IMR-90 (cell line): ENCODE results near the gene SLC9A1. TPM values are rescaled to one million over a fixed set of nuclear protein-coding genes. Genes with fewer than 3 reads are reported as not detected.

ENCODE experiments used
- ATAC-seq: fragments of 200-7000 bp; cut with Tn5 transposase; 2 replicates; pipeline ENCODE4 v1.9.1; 2020; ENCODE audit warnings: low read depth, mild to moderate bottlenecking, moderate library complexity
- BruUV-seq: library from RNA; stranded (reverse); fragments of 400-500 nt; replicated peaks from 2 replicates; lab custom pipeline; 2021; lab: Mats Ljungman, UMichigan
- CTCF ChIA-PET: fragments of 300-600 bp; formaldehyde crosslinking; extraction: SDS; loops from one replicate; lab custom pipeline; 2021; ENCODE audit warnings: antibody characterized with exemption; lab: Yijun Ruan, JAX
- POLR2A ChIA-PET: fragments of 300-600 bp; sonication (Branson Sonifier 250); formaldehyde crosslinking; loops from one replicate; lab custom pipeline; 2022; ENCODE audit warnings: antibody characterized with exemption; ENCODE audit not compliant: unreplicated experiment; lab: Charles Lee
- DNase-seq: peaks from one replicate; pipeline ENCODE4 v3.0.0; 2013
- H2AFZ ChIP-seq: replicated peaks from 2 replicates; pipeline ENCODE3; 2013; ENCODE audit warnings: low read length, mild to moderate bottlenecking; ENCODE audit not compliant: poor library complexity
- H2AK5ac ChIP-seq: 2 replicates; pipeline ENCODE4 v1.6.1; 2013; ENCODE audit warnings: low read depth, low read length, inconsistent platforms
- H2AK9ac ChIP-seq: replicated peaks from 2 replicates; pipeline ENCODE3; 2013; ENCODE audit warnings: mild to moderate bottlenecking, low read depth, low read length, moderate library complexity; ENCODE audit not compliant: poor library complexity
- H2BK120ac ChIP-seq: 2 replicates; pipeline ENCODE4 v1.6.1; 2013; ENCODE audit warnings: low read depth, low read length, inconsistent platforms
- H2BK15ac ChIP-seq: 3 replicates; pipeline ENCODE4 v1.6.1; 2013; ENCODE audit warnings: low read depth, low read length, inconsistent platforms
- H2BK20ac ChIP-seq: 2 replicates; pipeline ENCODE4 v1.6.1; 2013; ENCODE audit warnings: low read depth, mild to moderate bottlenecking, inconsistent platforms, low read length, moderate library complexity
- H2BK5ac ChIP-seq: 2 replicates; pipeline ENCODE4 v1.6.1; 2013; ENCODE audit warnings: mild to moderate bottlenecking, low read depth, low read length, inconsistent platforms; ENCODE audit not compliant: poor library complexity, severe bottlenecking
- H3K14ac ChIP-seq: replicated peaks from 2 replicates; pipeline ENCODE4 v1.6.1; 2013; ENCODE audit warnings: low read depth, low read length, inconsistent platforms
- H3K18ac ChIP-seq: 2 replicates; pipeline ENCODE4 v1.6.1; 2013; ENCODE audit warnings: low read depth, low read length, control low read depth
- H3K23ac ChIP-seq: 2 replicates; pipeline ENCODE4 v1.6.1; 2013; ENCODE audit warnings: low read depth, low read length, inconsistent platforms
- H3K27ac ChIP-seq: 2 replicates; pipeline ENCODE4 v1.5.1; 2013; ENCODE audit warnings: mild to moderate bottlenecking, control low read depth, low read length; ENCODE audit not compliant: insufficient read depth
- H3K27me3 ChIP-seq: 2 replicates; pipeline ENCODE4 v1.6.1; 2013; ENCODE audit warnings: low read length; ENCODE audit not compliant: control insufficient read depth, insufficient read depth
- H3K36me3 ChIP-seq: 2 replicates; pipeline ENCODE4 v1.6.1; 2013; ENCODE audit warnings: low read length, mixed read lengths; ENCODE audit not compliant: control insufficient read depth, insufficient read depth
- H3K4ac ChIP-seq: 2 replicates; pipeline ENCODE4 v1.6.1; 2013; ENCODE audit warnings: low read depth, low read length, inconsistent platforms
- H3K4me1 ChIP-seq: 2 replicates; pipeline ENCODE4 v1.6.1; 2013; ENCODE audit warnings: low read length, mixed read lengths; ENCODE audit not compliant: control insufficient read depth, insufficient read depth
- H3K4me2 ChIP-seq: 2 replicates; pipeline ENCODE4 v1.6.1; 2013; ENCODE audit warnings: low read depth, mild to moderate bottlenecking, control low read depth, low read length, moderate library complexity
- H3K4me3 ChIP-seq: 2 replicates; pipeline ENCODE4 v1.5.1; 2013; ENCODE audit warnings: low read depth, mild to moderate bottlenecking, control low read depth, low read length, moderate library complexity; ENCODE audit not compliant: insufficient read depth
- H3K56ac ChIP-seq: 2 replicates; pipeline ENCODE4 v1.6.1; 2013; ENCODE audit warnings: low read length, inconsistent platforms; ENCODE audit not compliant: insufficient read depth; ENCODE audit errors: extremely low read depth
- H3K79me1 ChIP-seq, 2 experiments: 2 replicates each; pipeline ENCODE4 v1.6.1; 2013; ENCODE audit warnings: low read length in 2 of 2, inconsistent platforms in 1 of 2, low read depth in 1 of 2
- H3K9ac ChIP-seq: 2 replicates; pipeline ENCODE4 v1.6.1; 2013; ENCODE audit warnings: low read depth, low read length, control low read depth
- H3K9me1 ChIP-seq: 2 replicates; pipeline ENCODE4 v1.6.1; 2013; ENCODE audit warnings: low read length, inconsistent platforms; ENCODE audit not compliant: insufficient read depth
- H3K9me3 ChIP-seq: 2 replicates; pipeline ENCODE4 v1.6.1; 2013; ENCODE audit warnings: low read length; ENCODE audit not compliant: control insufficient read depth, insufficient read depth
- H4K20me1 ChIP-seq: 2 replicates; pipeline ENCODE4 v1.6.1; 2013; ENCODE audit warnings: low read length, inconsistent platforms; ENCODE audit not compliant: insufficient read depth
- H4K5ac ChIP-seq: 2 replicates; pipeline ENCODE4 v1.6.1; 2013; ENCODE audit warnings: mild to moderate bottlenecking, low read depth, low read length, control low read depth
- H4K8ac ChIP-seq, 2 experiments: 2 replicates each; pipeline ENCODE4 v1.6.1; 2013; ENCODE audit warnings: low read depth in 2 of 2, low read length in 2 of 2, control low read depth in 1 of 2, inconsistent platforms in 1 of 2
- H4K91ac ChIP-seq: 2 replicates; pipeline ENCODE4 v1.6.1; 2013; ENCODE audit warnings: low read depth, low read length, inconsistent platforms; ENCODE audit not compliant: insufficient read depth
- BHLHE40 ChIP-seq: fragments of 150-350 bp; IDR thresholded peaks from 2 replicates; pipeline ENCODE4 v1.6.1; 2016; ENCODE audit warnings: mild to moderate bottlenecking, low read depth, low read length
- CEBPB ChIP-seq: IDR thresholded peaks from 2 replicates; pipeline ENCODE4 v1.6.1; 2012; ENCODE audit warnings: low read depth, low read length, improper control_type of control experiment
- CHD1 ChIP-seq: IDR thresholded peaks from 2 replicates; pipeline ENCODE4 v1.6.1; 2012; ENCODE audit warnings: low read depth, low read length, improper control_type of control experiment
- CTCF ChIP-seq: conservative IDR thresholded peaks from 2 replicates; pipeline ENCODE4 v1.5.1; 2012; ENCODE audit warnings: mild to moderate bottlenecking, low read depth, low read length, improper control_type of control experiment
- ELK1 ChIP-seq: fragments of 150-350 bp; IDR thresholded peaks from 2 replicates; pipeline ENCODE4 v1.6.1; 2016; ENCODE audit warnings: low read depth, mild to moderate bottlenecking, low read length, moderate library complexity, borderline replicate concordance
- FOS ChIP-seq: fragments of 150-350 bp; IDR thresholded peaks from 2 replicates; pipeline ENCODE4 v1.6.1; 2016; ENCODE audit warnings: low read depth, low read length
- MAFK ChIP-seq: IDR thresholded peaks from 2 replicates; pipeline ENCODE4 v1.6.1; 2012; ENCODE audit warnings: low read depth, low read length, improper control_type of control experiment
- MAZ ChIP-seq: IDR thresholded peaks from 2 replicates; pipeline ENCODE4 v1.6.1; 2012; ENCODE audit warnings: low read depth, mild to moderate bottlenecking, low read length, improper control_type of control experiment, moderate library complexity, borderline replicate concordance
- MXI1 ChIP-seq: IDR thresholded peaks from 2 replicates; pipeline ENCODE4 v1.6.1; 2012; ENCODE audit warnings: low read depth, mild to moderate bottlenecking, low read length, moderate library complexity, borderline replicate concordance
- NFE2L2 ChIP-seq: fragments of 150-350 bp; IDR thresholded peaks from 2 replicates; pipeline ENCODE4 v1.6.1; 2016; ENCODE audit warnings: low read depth, mild to moderate bottlenecking, low read length
- POLR2A ChIP-seq: IDR thresholded peaks from 2 replicates; pipeline ENCODE4 v1.6.1; 2012; ENCODE audit warnings: mild to moderate bottlenecking, low read depth, low read length
- RAD21 ChIP-seq: IDR thresholded peaks from 2 replicates; pipeline ENCODE4 v1.6.1; 2012; ENCODE audit warnings: low read length, improper control_type of control experiment
- RCOR1 ChIP-seq: IDR thresholded peaks from 2 replicates; pipeline ENCODE4 v1.6.1; 2012; ENCODE audit warnings: mild to moderate bottlenecking, low read length, improper control_type of control experiment; ENCODE audit not compliant: insufficient replicate concordance
- RFX5 ChIP-seq: IDR thresholded peaks from 2 replicates; pipeline ENCODE4 v1.8.0; 2012; ENCODE audit warnings: low read depth, mild to moderate bottlenecking, low read length, moderate library complexity
- SMC3 ChIP-seq: fragments of 150-350 bp; IDR thresholded peaks from 2 replicates; pipeline ENCODE4 v1.6.1; 2016; ENCODE audit warnings: low read depth, mild to moderate bottlenecking, antibody characterized with exemption, low read length, moderate library complexity
- USF2 ChIP-seq: fragments of 150-350 bp; IDR thresholded peaks from 2 replicates; pipeline ENCODE4 v1.6.1; 2017; ENCODE audit warnings: mild to moderate bottlenecking, antibody characterized with exemption, low read length, low read depth
- WGBS, 2 experiments: methylation state at CpG; one replicate each; pipeline versions ENCODE4 v1.1.5 to v1.1.7; 2013; ENCODE audit warnings: missing lambda C conversion rate in 2 of 2; ENCODE audit not compliant: insufficient read length in 1 of 2; ENCODE audit errors: extremely low coverage in 2 of 2; 5-methylcytosine and 5-hydroxymethylcytosine counted together
- dilution Hi-C: fragments of 300-500 bp; cut with HindIII; formaldehyde crosslinking; loops from one replicate; pipeline ENCODE4 v1.14.3; 2018; ENCODE audit warnings: low sequenced_read_pairs; ENCODE audit not compliant: unreplicated experiment
- in situ Hi-C: fragments of 300-500 bp; cut with MboI; formaldehyde crosslinking; loops from 3 replicates; pipeline ENCODE4 v1.14.3; 2019; ENCODE audit warnings: low sequenced_read_pairs, inconsistent platforms, mixed read lengths
- intact Hi-C: fragments of 100-400 bp; cut with micrococcal nuclease; formaldehyde crosslinking; loops from 2 replicates; pipeline ENCODE4 v1.10.0; 2022
- polyA plus RNA-seq, 3 experiments: library from polyadenylated mRNA; depleted of rRNA; stranded (reverse); fragments of >200 nt; gene quantifications; 2 replicates each; pipeline ENCODE4 v1.2.3, GENCODE V29; 2012; ENCODE audit warnings: low replicate concordance in 1 of 3
- total RNA-seq: library from RNA; depleted of rRNA; stranded (reverse); fragments of >200 nt; gene quantifications from 2 replicates; pipeline ENCODE4 v1.2.3, GENCODE V29; 2012

Gene SLC9A1
- total and polyA plus RNA-seq, 2 of the 4 experiments (the other 2 are of a cell fraction): 2.0 to 21.2 TPM

- CTCF ChIA-PET: interaction anchor here (0.6 to 0.7 kb wide), 2 partner anchors 11 to 379 kb away, joined by 3 to 5 read pairs; no protein-coding TSS in a partner anchor
- in situ Hi-C loops (no loop called here), intact Hi-C loops (no loop called here), dilution Hi-C loops (no loop called here)
- no TSS peak for BruUV-seq
- no peaks in the 10 kb centered on the region for H3K79me1 ChIP-seq
- no peak overlapping the region for H3K27ac ChIP-seq
- H3K9ac ChIP-seq: no peak overlapping the region
- H3K4me2 ChIP-seq: no peak overlapping the region
- no peak overlapping the region for H2BK15ac ChIP-seq
- H2BK5ac ChIP-seq: no peak overlapping the region
- H4K91ac ChIP-seq: no peak overlapping the region
- no peak for ATAC-seq
- no peak overlapping the region for H3K56ac ChIP-seq
- H3K4me1 ChIP-seq: no peaks in the 10 kb centered on the region
- no peak overlapping the region for H3K4ac ChIP-seq
- H3K14ac ChIP-seq: no peak overlapping the region
- DNase-seq: no peak
- H4K5ac ChIP-seq: no peak overlapping the region
- H3K9me3 ChIP-seq: no peaks in the 10 kb centered on the region
- no peak overlapping the region for H2AK5ac ChIP-seq
- H3K36me3 ChIP-seq: no peaks in the 10 kb centered on the region
- no peak for TF ChIP-seq POLR2A
- no peak for TF ChIP-seq BHLHE40
- no peak for TF ChIP-seq MXI1
- no peak for TF ChIP-seq MAZ
- no peak for TF ChIP-seq ELK1
- TF ChIP-seq RFX5: no peak
- no peak for TF ChIP-seq NFE2L2
- TF ChIP-seq CHD1: no peak
- TF ChIP-seq MAFK: no peak
- TF ChIP-seq CTCF: no peak
- TF ChIP-seq RAD21: no peak
- TF ChIP-seq SMC3: no peak
- no peak for TF ChIP-seq FOS
- no peak for TF ChIP-seq RCOR1
- TF ChIP-seq USF2: no peak
- no peak for TF ChIP-seq CEBPB
- POLR2A ChIA-PET: no interaction called here
- no peak overlapping the region for H2BK120ac ChIP-seq
- no peak overlapping the region for H2AFZ ChIP-seq
- no peak overlapping the region for H4K8ac ChIP-seq
- no peak overlapping the region for H3K23ac ChIP-seq
- H3K27me3 ChIP-seq: peaks cover 11% of the 10 kb centered on the region
- H3K4me3 ChIP-seq: no peak overlapping the region
- H3K9me1 ChIP-seq: no peaks in the 10 kb centered on the region
- no CpG with 5 or more reads among the region's 5 CpGs for WGBS, 2 experiments
- no peak overlapping the region for H3K18ac ChIP-seq
- no peaks in the 10 kb centered on the region for H4K20me1 ChIP-seq
- H2AK9ac ChIP-seq: no peak overlapping the region
- no peak overlapping the region for H2BK20ac ChIP-seq
These were observed 88.8 kb downstream of the SLC9A1 start for GRCh38 chr1:27065999-27066630.
